Measurements from ENCODE around the gene BTBD7. TPM values are rescaled to one million over a fixed set of nuclear protein-coding genes. Genes with fewer than 3 reads are reported as not detected.

The BTBD7 gene
- total RNA-seq, 4 donors from 2014 or later = 37.4 to 53.1 (median 44.8) TPM

- intact Hi-C loops (cut with DNase I; ENCODE audit: low total_unique reads) (no loop called here), in situ Hi-C loops (cut with MboI; ENCODE audit: low pct_ligation_motif_present in 1 of 4, low pct_unique_long_range_greater_than_20kb in 1 of 4, low sequenced_read_pairs in 3 of 4) (no loop called here)
- 84 to 89% methylated on average over 3 to 5 of the region's 5 CpGs for WGBS, 2 donors (ENCODE audit: low coverage in 1 of 2)
- TF ChIP-seq CTCF (IDR thresholded peaks at IDR 0.05) = no peak
- no peak for TF ChIP-seq POLR2AphosphoS5 (IDR thresholded peaks at IDR 0.05)
- no peak for TF ChIP-seq POLR2A (IDR thresholded peaks at IDR 0.05)
- no peak for TF ChIP-seq EP300 (IDR thresholded peaks at IDR 0.05; ENCODE audit: low read depth)
- H3K36me3 ChIP-seq = no peaks in the 10 kb centered on the region
- no peak overlapping the region for H3K4me3 ChIP-seq
- DNase-seq = no peak
- no peaks in the 10 kb centered on the region for H3K27me3 ChIP-seq
- H3K4me1 ChIP-seq = peaks cover 10 to 35% (median 18%) of the 10 kb centered on the region in 4 donors
- no peaks in the 10 kb centered on the region for H3K9me3 ChIP-seq
- no peak overlapping the region for H3K27ac ChIP-seq
Measured at GRCh38 chr14:93322929-93323599, 9.8 kb downstream of the BTBD7 start.

GRCh38 chr14:93320489-93320888, 12.3 kb downstream of the BTBD7 start:
- Histone ChIP-seq H3K27me3 (no peaks in the 10 kb centered on the region), H3K4me1 (peaks cover 22 to 53% (median 31%) of the 10 kb centered on the region in 4 donors), H3K27ac (no peak overlapping the region), H3K4me3 (no peak overlapping the region), H3K36me3 (no peaks in the 10 kb centered on the region), H3K9me3 (no peaks in the 10 kb centered on the region)
- TF ChIP-seq EP300 (IDR thresholded peaks at IDR 0.05; ENCODE audit: low read depth) (no peak), CTCF (IDR thresholded peaks at IDR 0.05) (no peak)
- intact Hi-C loops (cut with DNase I; ENCODE audit: low total_unique reads) (no loop called here), in situ Hi-C loops (cut with MboI; ENCODE audit: low pct_ligation_motif_present in 1 of 4, low pct_unique_long_range_greater_than_20kb in 1 of 4, low sequenced_read_pairs in 3 of 4) (no loop called here)
- no peak for DNase-seq

- TF ChIP-seq EP300 (IDR thresholded peaks at IDR 0.05; ENCODE audit: low read depth) (no peak), CTCF (IDR thresholded peaks at IDR 0.05) (no peak), POLR2AphosphoS5 (IDR thresholded peaks at IDR 0.05) (no peak), POLR2A (IDR thresholded peaks at IDR 0.05) (no peak)
- H3K4me1 ChIP-seq = peaks cover 22 to 53% (median 31%) of the 10 kb centered on the region in 4 donors
- no peaks in the 10 kb centered on the region for H3K27me3 ChIP-seq
- H3K27ac ChIP-seq = no peak overlapping the region
- no peak for DNase-seq
- in situ Hi-C loops (cut with MboI; ENCODE audit: low pct_ligation_motif_present in 1 of 4, low pct_unique_long_range_greater_than_20kb in 1 of 4, low sequenced_read_pairs in 3 of 4) = no loop called here
- no peak overlapping the region for H3K4me3 ChIP-seq
- intact Hi-C loops (cut with DNase I; ENCODE audit: low total_unique reads) = no loop called here
- 71 to 90% methylated on average over 1 of the region's 1 CpG for WGBS, 2 donors (ENCODE audit: low coverage in 1 of 2)
- H3K36me3 ChIP-seq = no peaks in the 10 kb centered on the region
- H3K9me3 ChIP-seq = no peaks in the 10 kb centered on the region
Measured at GRCh38 chr14:93319958-93320357, 12.9 kb downstream of the BTBD7 start.

- Histone ChIP-seq H3K4me3 (no peak overlapping the region), H3K36me3 (no peaks in the 10 kb centered on the region), H3K27ac (no peak overlapping the region), H3K9me3 (no peaks in the 10 kb centered on the region), H3K4me1 (peaks cover 22 to 50% (median 29%) of the 10 kb centered on the region in 4 donors), H3K27me3 (no peaks in the 10 kb centered on the region)
- TF ChIP-seq POLR2A (IDR thresholded peaks at IDR 0.05) = no peak
- no peak for TF ChIP-seq POLR2AphosphoS5 (IDR thresholded peaks at IDR 0.05)
- no peak for TF ChIP-seq CTCF (IDR thresholded peaks at IDR 0.05)
- TF ChIP-seq EP300 (IDR thresholded peaks at IDR 0.05; ENCODE audit: low read depth) = no peak
- intact Hi-C loops (cut with DNase I; ENCODE audit: low total_unique reads) = no loop called here
- in situ Hi-C loops (cut with MboI; ENCODE audit: low pct_ligation_motif_present in 1 of 4, low pct_unique_long_range_greater_than_20kb in 1 of 4, low sequenced_read_pairs in 3 of 4) = no loop called here
- no peak for DNase-seq
- 80 to 88% methylated on average over 2 of the region's 2 CpGs for WGBS, 2 donors (ENCODE audit: low coverage in 1 of 2)
Measured at GRCh38 chr14:93319494-93319893, 13.3 kb downstream of the BTBD7 start.
